HG03442 (cell line): ENCODE results near the gene PITRM1.
A peak's percentile ranks its signal among the peaks of the same experiment; 100 is the strongest.
"Not testable (repeated sequence)": the region's sequence is repeated elsewhere in the genome, so short reads cannot be mapped to it uniquely, and the experiment has no call there.

ENCODE experiments used
- ATAC-seq: cut with Tn5 transposase; IDR thresholded peaks from one replicate; pipeline ENCODE4 v1.9.1; 2021; ENCODE audit warnings: mild to moderate bottlenecking, moderate library complexity; ENCODE audit not compliant: unreplicated experiment

Gene PITRM1

GRCh38 chr10:3172446-3173170 is at the start of gene PITRM1:
Gene PITRM1, minus strand, starts transcription at chr10:3172782. Its CDS starts 10 bp downstream, at chr10:3172772.
- ATAC-seq, result peak; percentile 96

- no peak for ATAC-seq
These were observed 49.5 kb upstream of the PITRM1 start for GRCh38 chr10:3222068-3222467.

GRCh38 chr10:3221601-3222000 is 49.0 kb upstream of the PITRM1 start:
- ATAC-seq, result not testable (repeated sequence)

- no peak for ATAC-seq
These were observed 48.3 kb upstream of the PITRM1 start for GRCh38 chr10:3220853-3221252.

GRCh38 chr10:3219021-3219628 is 46.5 kb upstream of the PITRM1 start:
- ATAC-seq, result not testable (repeated sequence)

GRCh38 chr10:3217853-3218252 is 45.3 kb upstream of the PITRM1 start:
- no peak for ATAC-seq

- ATAC-seq, result no peak
These were observed 44.7 kb upstream of the PITRM1 start for GRCh38 chr10:3217301-3217700.

- ATAC-seq, result no peak
These were observed 42.7 kb upstream of the PITRM1 start for GRCh38 chr10:3215153-3215775.

GRCh38 chr10:3213758-3214515 is 41.4 kb upstream of the PITRM1 start:
- ATAC-seq, result no peak

- ATAC-seq, result no peak
These were observed 40.6 kb upstream of the PITRM1 start for GRCh38 chr10:3213208-3213607.

- ATAC-seq, result no peak
These were observed 37.8 kb upstream of the PITRM1 start for GRCh38 chr10:3210251-3210877.

GRCh38 chr10:3208481-3209406 is 36.2 kb upstream of the PITRM1 start:
- ATAC-seq, result no peak

GRCh38 chr10:3207351-3207750 is 34.8 kb upstream of the PITRM1 start:
- ATAC-seq, result no peak

GRCh38 chr10:3206511-3207157 is 34.1 kb upstream of the PITRM1 start:
- no peak for ATAC-seq

GRCh38 chr10:3203972-3204371 is 31.4 kb upstream of the PITRM1 start:
- no peak for ATAC-seq

GRCh38 chr10:3203016-3203811 is 30.6 kb upstream of the PITRM1 start:
- no peak for ATAC-seq

GRCh38 chr10:3201796-3202195 is 29.2 kb upstream of the PITRM1 start:
- no peak for ATAC-seq

- no peak for ATAC-seq
These were observed 26.9 kb upstream of the PITRM1 start for GRCh38 chr10:3199488-3199887.

GRCh38 chr10:3198900-3199299 is 26.3 kb upstream of the PITRM1 start:
- ATAC-seq, result no peak
